Liver (tissue), 9 donors: Measurements from ENCODE around the gene ITGB4. TPM values are rescaled to one million over a fixed set of nuclear protein-coding genes. Genes with fewer than 3 reads are reported as not detected.
"Not testable (repeated sequence)": the region's sequence is repeated elsewhere in the genome, so short reads cannot be mapped to it uniquely, and the experiment has no call there.

Experiments
- DNase-seq: peaks from one replicate; pipeline ENCODE4 v3.0.0-alpha.2; 2017; ENCODE audit warnings: low spot score
- H3K27ac ChIP-seq, 2 donors: one replicate each; pipeline ENCODE4 v1.7.0; 2013; ENCODE audit warnings: inconsistent platforms in 2 of 2, low read length in 2 of 2, control low read depth in 1 of 2, low read depth in 1 of 2, mild to moderate bottlenecking in 1 of 2
- H3K27me3 ChIP-seq, 4 donors: one replicate each; pipeline versions ENCODE4 v1.6.1 to v1.7.0; 2013; ENCODE audit warnings: low read length in 3 of 4, inconsistent platforms in 1 of 4, mild to moderate bottlenecking in 1 of 4, moderate library complexity in 1 of 4; ENCODE audit not compliant: control insufficient read depth in 4 of 4, insufficient read depth in 4 of 4
- H3K36me3 ChIP-seq, 4 donors: one replicate each; pipeline versions ENCODE4 v1.6.1 to v1.7.0; 2013; ENCODE audit warnings: low read length in 3 of 4, mild to moderate bottlenecking in 3 of 4, low read depth in 1 of 4, moderate library complexity in 1 of 4; ENCODE audit not compliant: control insufficient read depth in 4 of 4, insufficient read depth in 3 of 4
- H3K4me1 ChIP-seq, 4 donors: one replicate each; pipeline versions ENCODE4 v1.6.1 to v1.7.0; 2013; ENCODE audit warnings: low read length in 3 of 4, mild to moderate bottlenecking in 3 of 4, moderate library complexity in 1 of 4; ENCODE audit not compliant: control insufficient read depth in 4 of 4, insufficient read depth in 4 of 4
- H3K4me3 ChIP-seq, 3 donors: one replicate each; pipeline versions ENCODE4 v1.6.1 to v1.7.0; 2013; ENCODE audit warnings: low read length in 3 of 3, control low read depth in 1 of 3, low read depth in 1 of 3, mild to moderate bottlenecking in 1 of 3
- H3K9ac ChIP-seq, 2 donors: one replicate each; pipeline ENCODE4 v1.7.0; 2013; ENCODE audit warnings: low read length in 2 of 2, mild to moderate bottlenecking in 2 of 2, moderate library complexity in 2 of 2, control low read depth in 1 of 2, low read depth in 1 of 2
- H3K9me3 ChIP-seq, 4 donors: one replicate each; pipeline versions ENCODE4 v1.6.1 to v1.7.0; 2013; ENCODE audit warnings: low read length in 3 of 4; ENCODE audit not compliant: control insufficient read depth in 4 of 4
- EGR1 ChIP-seq, 2 donors: IDR thresholded peaks; 2 replicates each; pipeline ENCODE4 v1.6.1; 2016 to 2018; ENCODE audit warnings: antibody characterized with exemption in 2 of 2, low read depth in 2 of 2
- FOXA1 ChIP-seq: IDR thresholded peaks from 2 replicates; pipeline ENCODE4 v1.6.1; 2016; ENCODE audit warnings: antibody characterized with exemption
- FOXA2 ChIP-seq: IDR thresholded peaks from 2 replicates; pipeline ENCODE4 v1.6.1; 2016; ENCODE audit warnings: antibody characterized with exemption
- GABPA ChIP-seq, 2 donors: IDR thresholded peaks in 1 of 2; conservative IDR thresholded peaks in 1 of 2; 2 replicates each; pipeline ENCODE4 v1.6.1; 2016; ENCODE audit warnings: antibody characterized with exemption in 2 of 2, mild to moderate bottlenecking in 1 of 2, moderate library complexity in 1 of 2
- HNF4A ChIP-seq, 2 donors: conservative IDR thresholded peaks; 2 replicates each; pipeline ENCODE4 v1.6.1; 2016; ENCODE audit warnings: antibody characterized with exemption in 2 of 2, mild to moderate bottlenecking in 2 of 2
- HNF4G ChIP-seq: IDR thresholded peaks from 2 replicates; pipeline ENCODE4 v1.6.1; 2016; ENCODE audit warnings: antibody characterized with exemption
- JUND ChIP-seq, 2 donors: IDR thresholded peaks; 2 replicates each; pipeline ENCODE4 v1.6.1; 2016; ENCODE audit warnings: antibody characterized with exemption in 2 of 2
- NR2F2 ChIP-seq: IDR thresholded peaks from 2 replicates; pipeline ENCODE4 v1.6.1; 2016; ENCODE audit warnings: antibody characterized with exemption
- RAD21 ChIP-seq, 2 donors: IDR thresholded peaks; 2 replicates each; pipeline ENCODE4 v1.6.1; 2016; ENCODE audit warnings: antibody characterized with exemption in 2 of 2, mild to moderate bottlenecking in 2 of 2
- RXRA ChIP-seq, 2 donors: IDR thresholded peaks; 2 replicates each; pipeline ENCODE4 v1.6.1; 2017 to 2018; ENCODE audit warnings: antibody characterized with exemption in 2 of 2, mild to moderate bottlenecking in 1 of 2
- SP1 ChIP-seq: IDR thresholded peaks from 2 replicates; pipeline ENCODE4 v1.6.1; 2018; ENCODE audit warnings: antibody characterized with exemption, mild to moderate bottlenecking
- TAF1 ChIP-seq: conservative IDR thresholded peaks from 2 replicates; pipeline ENCODE4 v1.6.1; 2016; ENCODE audit warnings: antibody characterized with exemption, mild to moderate bottlenecking
- YY1 ChIP-seq: IDR thresholded peaks from 2 replicates; pipeline ENCODE4 v1.6.1; 2016; ENCODE audit warnings: antibody characterized with exemption, mild to moderate bottlenecking
- WGBS: extraction: QIAGEN DNeasy Blood & Tissue Kit; methylation state at CpG from one replicate; pipeline ENCODE4 v1.1.7; 2013; 5-methylcytosine and 5-hydroxymethylcytosine counted together
- polyA plus RNA-seq, 2 donors: library from polyadenylated mRNA; stranded (reverse) in 1 of 2; unstranded in 1 of 2; fragments of 200-250 nt in 1 of 2; fragments of >200 nt in 1 of 2; fragmentation: Nextera tagmentation in 1 of 2; extraction: Ambion mirVana in 1 of 2; gene quantifications; one replicate each; pipeline versions ENCODE4 v1.2.1 to v1.2.3, GENCODE V29; 2013 to 2015
- total RNA-seq, 2 donors: library from RNA; depleted of rRNA; stranded (reverse); fragments of >200 nt; gene quantifications; one replicate each; pipeline ENCODE4 v1.2.3, GENCODE V29; 2014
- TF ChIP-seq, protein P1 (sequence below): fragments of 150-350 bp; IDR thresholded peaks from 2 replicates; pipeline ENCODE4 v1.5.1; 2017; ENCODE audit warnings: improper control_type of control experiment, low read depth, low read length; ENCODE audit not compliant: missing input control
- TF ChIP-seq, protein P2 (sequence below): IDR thresholded peaks from 2 replicates; pipeline ENCODE4 v1.6.1; 2016; ENCODE audit warnings: antibody characterized with exemption
- TF ChIP-seq, protein P3 (sequence below): IDR thresholded peaks from 2 replicates; pipeline ENCODE4 v1.6.1; 2016; ENCODE audit warnings: antibody characterized with exemption
- TF ChIP-seq, protein P4 (sequence below): IDR thresholded peaks from 2 replicates; pipeline ENCODE4 v1.6.1; 2016; ENCODE audit warnings: antibody characterized with exemption, mild to moderate bottlenecking
- donor health status: healthy.
- donor health status: healthy.
- donor health status: healthy.
- donor health status: healthy.
- donor health status: healthy.

Gene ITGB4
- total and polyA plus RNA-seq, 4 donors, result 0.42 to 1.4 (median 1.3) TPM

DNA sequence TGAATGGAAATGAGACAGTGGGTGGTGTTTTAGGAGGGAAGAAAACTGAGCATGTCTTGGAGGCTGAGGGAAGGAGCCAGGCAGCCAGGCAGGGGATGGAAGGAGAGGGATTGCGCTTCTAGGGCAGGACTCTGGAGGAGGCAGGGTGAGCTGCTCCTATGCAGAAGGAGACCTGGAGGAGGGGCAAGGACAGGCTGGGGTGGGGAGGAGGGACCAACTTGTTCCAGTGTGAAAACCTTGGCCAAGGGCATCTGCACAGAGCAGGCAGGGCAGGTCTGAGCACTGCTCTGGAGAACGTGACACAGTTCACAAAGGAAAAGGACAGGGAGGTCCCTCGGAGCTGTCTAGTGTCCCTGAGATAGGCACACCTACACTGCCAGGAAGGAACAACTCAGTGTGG, 38.2 kb downstream of the ITGB4 start:
- no peaks in the 10 kb centered on the region for H3K9me3 ChIP-seq
- H3K27ac ChIP-seq, result no peak overlapping the region
- no peak overlapping the region for H3K9ac ChIP-seq
- H3K4me1 ChIP-seq, result peaks cover 10 to 42% (median 24%) of the 10 kb centered on the region in 4 donors
- TF ChIP-seq GABPA (IDR thresholded peaks at IDR 0.05 in 1 of 2, conservative IDR thresholded peaks at IDR 0.05 in 1 of 2) (no peak), EGR1 (IDR thresholded peaks at IDR 0.05; ENCODE audit: low read depth in 2 of 2) (no peak), RAD21 (IDR thresholded peaks at IDR 0.05) (no peak), HNF4A (conservative IDR thresholded peaks at IDR 0.05) (no peak), FOXA1 (no peak), JUND (IDR thresholded peaks at IDR 0.05) (no peak), RXRA (IDR thresholded peaks at IDR 0.05) (no peak), TAF1 (no peak), HNF4G (no peak), YY1 (no peak), SP1 (no peak), NR2F2 (no peak), FOXA2 (no peak)
- TF ChIP-seq, protein P1, sequence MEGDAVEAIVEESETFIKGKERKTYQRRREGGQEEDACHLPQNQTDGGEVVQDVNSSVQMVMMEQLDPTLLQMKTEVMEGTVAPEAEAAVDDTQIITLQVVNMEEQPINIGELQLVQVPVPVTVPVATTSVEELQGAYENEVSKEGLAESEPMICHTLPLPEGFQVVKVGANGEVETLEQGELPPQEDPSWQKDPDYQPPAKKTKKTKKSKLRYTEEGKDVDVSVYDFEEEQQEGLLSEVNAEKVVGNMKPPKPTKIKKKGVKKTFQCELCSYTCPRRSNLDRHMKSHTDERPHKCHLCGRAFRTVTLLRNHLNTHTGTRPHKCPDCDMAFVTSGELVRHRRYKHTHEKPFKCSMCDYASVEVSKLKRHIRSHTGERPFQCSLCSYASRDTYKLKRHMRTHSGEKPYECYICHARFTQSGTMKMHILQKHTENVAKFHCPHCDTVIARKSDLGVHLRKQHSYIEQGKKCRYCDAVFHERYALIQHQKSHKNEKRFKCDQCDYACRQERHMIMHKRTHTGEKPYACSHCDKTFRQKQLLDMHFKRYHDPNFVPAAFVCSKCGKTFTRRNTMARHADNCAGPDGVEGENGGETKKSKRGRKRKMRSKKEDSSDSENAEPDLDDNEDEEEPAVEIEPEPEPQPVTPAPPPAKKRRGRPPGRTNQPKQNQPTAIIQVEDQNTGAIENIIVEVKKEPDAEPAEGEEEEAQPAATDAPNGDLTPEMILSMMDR, result no peak
- TF ChIP-seq, protein P2, sequence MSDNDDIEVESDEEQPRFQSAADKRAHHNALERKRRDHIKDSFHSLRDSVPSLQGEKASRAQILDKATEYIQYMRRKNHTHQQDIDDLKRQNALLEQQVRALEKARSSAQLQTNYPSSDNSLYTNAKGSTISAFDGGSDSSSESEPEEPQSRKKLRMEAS, result no peak
- TF ChIP-seq, protein P3, sequence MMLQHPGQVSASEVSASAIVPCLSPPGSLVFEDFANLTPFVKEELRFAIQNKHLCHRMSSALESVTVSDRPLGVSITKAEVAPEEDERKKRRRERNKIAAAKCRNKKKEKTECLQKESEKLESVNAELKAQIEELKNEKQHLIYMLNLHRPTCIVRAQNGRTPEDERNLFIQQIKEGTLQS, result no peak
- TF ChIP-seq, protein P4, sequence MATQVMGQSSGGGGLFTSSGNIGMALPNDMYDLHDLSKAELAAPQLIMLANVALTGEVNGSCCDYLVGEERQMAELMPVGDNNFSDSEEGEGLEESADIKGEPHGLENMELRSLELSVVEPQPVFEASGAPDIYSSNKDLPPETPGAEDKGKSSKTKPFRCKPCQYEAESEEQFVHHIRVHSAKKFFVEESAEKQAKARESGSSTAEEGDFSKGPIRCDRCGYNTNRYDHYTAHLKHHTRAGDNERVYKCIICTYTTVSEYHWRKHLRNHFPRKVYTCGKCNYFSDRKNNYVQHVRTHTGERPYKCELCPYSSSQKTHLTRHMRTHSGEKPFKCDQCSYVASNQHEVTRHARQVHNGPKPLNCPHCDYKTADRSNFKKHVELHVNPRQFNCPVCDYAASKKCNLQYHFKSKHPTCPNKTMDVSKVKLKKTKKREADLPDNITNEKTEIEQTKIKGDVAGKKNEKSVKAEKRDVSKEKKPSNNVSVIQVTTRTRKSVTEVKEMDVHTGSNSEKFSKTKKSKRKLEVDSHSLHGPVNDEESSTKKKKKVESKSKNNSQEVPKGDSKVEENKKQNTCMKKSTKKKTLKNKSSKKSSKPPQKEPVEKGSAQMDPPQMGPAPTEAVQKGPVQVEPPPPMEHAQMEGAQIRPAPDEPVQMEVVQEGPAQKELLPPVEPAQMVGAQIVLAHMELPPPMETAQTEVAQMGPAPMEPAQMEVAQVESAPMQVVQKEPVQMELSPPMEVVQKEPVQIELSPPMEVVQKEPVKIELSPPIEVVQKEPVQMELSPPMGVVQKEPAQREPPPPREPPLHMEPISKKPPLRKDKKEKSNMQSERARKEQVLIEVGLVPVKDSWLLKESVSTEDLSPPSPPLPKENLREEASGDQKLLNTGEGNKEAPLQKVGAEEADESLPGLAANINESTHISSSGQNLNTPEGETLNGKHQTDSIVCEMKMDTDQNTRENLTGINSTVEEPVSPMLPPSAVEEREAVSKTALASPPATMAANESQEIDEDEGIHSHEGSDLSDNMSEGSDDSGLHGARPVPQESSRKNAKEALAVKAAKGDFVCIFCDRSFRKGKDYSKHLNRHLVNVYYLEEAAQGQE, result no peak
- H3K27me3 ChIP-seq, result no peaks in the 10 kb centered on the region
- 95% methylated on average over 3 of the region's 3 CpGs for WGBS
- no peak for DNase-seq
- peaks cover 0 to 18% (median 2%) of the 10 kb centered on the region in 4 donors for H3K36me3 ChIP-seq
- H3K4me3 ChIP-seq, result no peak overlapping the region

DNA sequence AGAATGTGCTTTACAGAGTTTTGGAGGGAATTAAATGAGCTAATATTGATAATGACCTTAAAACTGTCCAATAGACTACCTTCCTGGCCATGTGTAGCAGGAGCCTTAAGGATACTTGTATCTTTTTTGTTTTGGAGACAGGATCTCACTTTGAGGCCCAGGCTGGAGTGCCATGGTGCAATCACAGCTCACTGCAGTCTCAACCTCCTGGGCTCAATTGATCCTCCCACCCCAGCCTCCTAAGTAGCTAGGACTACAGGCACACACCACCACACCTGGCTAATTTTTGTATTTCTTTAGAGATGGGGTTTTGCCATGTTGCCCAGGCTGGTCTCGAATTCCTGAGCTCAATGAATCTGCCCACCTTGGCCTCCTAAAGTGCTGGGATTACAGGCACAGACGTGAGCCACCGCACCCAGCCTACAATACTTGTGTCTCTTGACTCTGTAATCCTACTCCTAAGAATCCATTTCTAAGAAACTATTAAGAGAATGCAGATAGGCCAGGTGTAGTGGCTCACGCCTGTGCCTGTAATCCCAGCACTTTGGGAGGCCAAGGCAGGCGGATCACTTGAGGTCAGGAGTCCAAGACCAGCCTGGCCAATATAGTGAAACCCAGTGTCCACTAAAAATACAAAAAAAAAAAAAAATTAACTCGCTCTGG, 38.9 kb downstream of the ITGB4 start:
- 88% methylated on average over 6 of the region's 6 CpGs for WGBS
- H3K27ac ChIP-seq, H3K4me3 ChIP-seq, H3K9ac ChIP-seq, H3K9me3 ChIP-seq, DNase-seq, H3K27me3 ChIP-seq: not testable (repeated sequence)
- Histone ChIP-seq H3K36me3 (peaks cover 0 to 18% (median 2%) of the 10 kb centered on the region in 4 donors), H3K4me1 (peaks cover 7 to 37% (median 19%) of the 10 kb centered on the region in 4 donors)
